ENCODE results near the gene NABP1.

DNA sequence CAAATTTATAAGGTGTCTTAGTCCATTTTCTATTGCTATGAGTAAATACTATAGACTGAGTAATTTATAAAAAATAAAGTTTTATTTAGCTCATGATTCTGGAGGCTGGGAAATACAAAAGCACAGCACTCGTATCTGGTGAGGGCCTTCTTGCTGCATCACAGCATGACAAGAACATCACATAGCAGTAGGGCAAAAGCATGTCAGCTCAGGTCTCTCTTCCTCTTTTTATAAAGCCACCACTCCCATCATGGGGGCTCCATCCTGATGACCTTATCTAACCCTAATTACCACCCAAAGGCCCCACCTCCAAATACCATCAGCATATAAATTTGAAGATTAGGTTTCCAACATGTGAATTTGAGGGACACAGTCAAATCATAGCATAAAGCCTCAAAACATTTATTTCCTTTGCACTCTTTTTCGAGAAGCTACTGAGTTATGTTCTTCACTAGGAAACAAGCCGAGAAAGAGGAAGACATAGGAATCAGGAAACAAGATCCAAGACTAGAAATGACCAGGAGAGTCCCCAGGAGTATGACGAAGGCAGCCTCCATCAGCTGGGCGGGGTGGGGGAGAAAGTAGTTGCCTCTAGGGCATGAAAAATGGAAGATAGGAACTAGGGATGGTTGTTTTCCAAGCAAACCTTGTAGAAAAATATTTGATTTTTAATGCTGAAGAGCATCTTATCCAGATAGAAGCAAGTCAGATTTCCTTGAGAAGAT, 24.1 kb upstream of the NABP1 start:
- TF ChIP-seq, protein P1, sequence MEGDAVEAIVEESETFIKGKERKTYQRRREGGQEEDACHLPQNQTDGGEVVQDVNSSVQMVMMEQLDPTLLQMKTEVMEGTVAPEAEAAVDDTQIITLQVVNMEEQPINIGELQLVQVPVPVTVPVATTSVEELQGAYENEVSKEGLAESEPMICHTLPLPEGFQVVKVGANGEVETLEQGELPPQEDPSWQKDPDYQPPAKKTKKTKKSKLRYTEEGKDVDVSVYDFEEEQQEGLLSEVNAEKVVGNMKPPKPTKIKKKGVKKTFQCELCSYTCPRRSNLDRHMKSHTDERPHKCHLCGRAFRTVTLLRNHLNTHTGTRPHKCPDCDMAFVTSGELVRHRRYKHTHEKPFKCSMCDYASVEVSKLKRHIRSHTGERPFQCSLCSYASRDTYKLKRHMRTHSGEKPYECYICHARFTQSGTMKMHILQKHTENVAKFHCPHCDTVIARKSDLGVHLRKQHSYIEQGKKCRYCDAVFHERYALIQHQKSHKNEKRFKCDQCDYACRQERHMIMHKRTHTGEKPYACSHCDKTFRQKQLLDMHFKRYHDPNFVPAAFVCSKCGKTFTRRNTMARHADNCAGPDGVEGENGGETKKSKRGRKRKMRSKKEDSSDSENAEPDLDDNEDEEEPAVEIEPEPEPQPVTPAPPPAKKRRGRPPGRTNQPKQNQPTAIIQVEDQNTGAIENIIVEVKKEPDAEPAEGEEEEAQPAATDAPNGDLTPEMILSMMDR (IDR thresholded peaks at IDR 0.05; ENCODE audit: low read depth, low read length) = no peak
- TF ChIP-seq POLR2A (IDR thresholded peaks at IDR 0.05; ENCODE audit: extremely low read depth, insufficient read length) = no peak
- TF ChIP-seq MAX (IDR thresholded peaks at IDR 0.05; ENCODE audit: low read depth, low read length) = no peak
- no peak for TF ChIP-seq MYC (IDR thresholded peaks at IDR 0.05; ENCODE audit: low read depth, low read length)

All from NB4 (cell line).